Testis (tissue), 2 donors: ENCODE data around the gene CLASP2.

Experiments used
- CTCF ChIP-seq, 3 experiments: fragments of 450-650 bp in 2 of 3; fragments of 200-600 bp in 1 of 3; sonication (generic) in 1 of 3; IDR thresholded peaks; one replicate each; pipeline ENCODE4 v1.5.1; 2016 to 2019; ENCODE audit warnings: antibody characterized with exemption in 3 of 3, mild to moderate bottlenecking in 2 of 3, moderate library complexity in 1 of 3
- POLR2A ChIP-seq: fragments of 450-650 bp; IDR thresholded peaks from one replicate; pipeline ENCODE4 v1.6.1; 2017; ENCODE audit warnings: antibody characterized with exemption, mild to moderate bottlenecking, moderate library complexity

GRCh38 chr3:33681667-33682066, 36.4 kb downstream of the CLASP2 start:
- TF ChIP-seq CTCF (IDR thresholded peaks at IDR 0.05) (no peak), POLR2A (no peak)
